Mammary epithelial cell (primary cell): ENCODE measurements around the gene KLF13.

Experiments used
- EZH2 ChIP-seq: IDR thresholded peaks from 2 replicates; pipeline ENCODE4 v1.6.1; 2012; ENCODE audit warnings: low read length, inconsistent platforms, borderline replicate concordance
- TF ChIP-seq, protein P1 (sequence below), 2 donors: IDR thresholded peaks in 1 of 2; conservative IDR thresholded peaks in 1 of 2; 2 replicates each; pipeline ENCODE4 v1.5.1; 2011 to 2012; ENCODE audit warnings: inconsistent platforms in 2 of 2, low read length in 2 of 2, mild to moderate bottlenecking in 2 of 2, control low read depth in 1 of 2, low read depth in 1 of 2; ENCODE audit not compliant: insufficient read depth in 1 of 2; ENCODE audit errors: extremely low read depth in 1 of 2

- TF ChIP-seq, protein P1, sequence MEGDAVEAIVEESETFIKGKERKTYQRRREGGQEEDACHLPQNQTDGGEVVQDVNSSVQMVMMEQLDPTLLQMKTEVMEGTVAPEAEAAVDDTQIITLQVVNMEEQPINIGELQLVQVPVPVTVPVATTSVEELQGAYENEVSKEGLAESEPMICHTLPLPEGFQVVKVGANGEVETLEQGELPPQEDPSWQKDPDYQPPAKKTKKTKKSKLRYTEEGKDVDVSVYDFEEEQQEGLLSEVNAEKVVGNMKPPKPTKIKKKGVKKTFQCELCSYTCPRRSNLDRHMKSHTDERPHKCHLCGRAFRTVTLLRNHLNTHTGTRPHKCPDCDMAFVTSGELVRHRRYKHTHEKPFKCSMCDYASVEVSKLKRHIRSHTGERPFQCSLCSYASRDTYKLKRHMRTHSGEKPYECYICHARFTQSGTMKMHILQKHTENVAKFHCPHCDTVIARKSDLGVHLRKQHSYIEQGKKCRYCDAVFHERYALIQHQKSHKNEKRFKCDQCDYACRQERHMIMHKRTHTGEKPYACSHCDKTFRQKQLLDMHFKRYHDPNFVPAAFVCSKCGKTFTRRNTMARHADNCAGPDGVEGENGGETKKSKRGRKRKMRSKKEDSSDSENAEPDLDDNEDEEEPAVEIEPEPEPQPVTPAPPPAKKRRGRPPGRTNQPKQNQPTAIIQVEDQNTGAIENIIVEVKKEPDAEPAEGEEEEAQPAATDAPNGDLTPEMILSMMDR (conservative IDR thresholded peaks at IDR 0.05 in 1 of 2, IDR thresholded peaks at IDR 0.05 in 1 of 2; ENCODE audit: extremely low read depth in 1 of 2, insufficient read depth in 1 of 2, low read depth in 1 of 2, low read length in 2 of 2), result no peak
- no peak for TF ChIP-seq EZH2
Observed at GRCh38 chr15:31375772-31376171, 49.1 kb downstream of the KLF13 start.
